Activated naive CD8-positive, alpha-beta T cell treated with anti-CD3 and anti-CD28 coated beads for 36 hours (primary cell): Measurements from ENCODE around the gene SCGB1A1. TPM values are rescaled to one million over a fixed set of nuclear protein-coding genes. Genes with fewer than 3 reads are reported as not detected.
A peak's percentile ranks its signal among the peaks of the same experiment; 100 is the strongest.

Source experiments
- DNase-seq: peaks from one replicate; pipeline ENCODE4 v3.0.0; 2021
- H3K27ac Mint-ChIP-seq: one replicate; pipeline ENCODE4 v1.8.0; 2022; ENCODE audit warnings: mild to moderate bottlenecking, moderate library complexity, mixed read lengths
- H3K27me3 Mint-ChIP-seq: one replicate; pipeline ENCODE4 v1.8.0; 2022; ENCODE audit warnings: mild to moderate bottlenecking, mixed read lengths
- H3K36me3 Mint-ChIP-seq: one replicate; pipeline ENCODE4 v1.8.0; 2021; ENCODE audit warnings: mild to moderate bottlenecking, mixed read lengths
- H3K4me1 Mint-ChIP-seq: one replicate; pipeline ENCODE4 v1.8.0; 2021; ENCODE audit warnings: mixed read lengths
- H3K4me3 Mint-ChIP-seq: one replicate; pipeline ENCODE4 v1.8.0; 2022; ENCODE audit warnings: mild to moderate bottlenecking, moderate library complexity, mixed read lengths
- H3K9me3 Mint-ChIP-seq: one replicate; pipeline ENCODE4 v1.8.0; 2022; ENCODE audit warnings: mixed read lengths
- total RNA-seq, 2 experiments: library from RNA; stranded (reverse); gene quantifications; one replicate each; pipeline ENCODE4 v1.2.3, GENCODE V29; 2021

SCGB1A1 gene
- total RNA-seq, 2 experiments from 2014 or later: not detected

GRCh38 chr11:62427630-62428233, 8.9 kb downstream of the SCGB1A1 start:
- Mint-ChIP-seq H3K36me3 (no peaks in the 10 kb centered on the region), H3K4me1 (peaks cover 40% of the 10 kb centered on the region), H3K27ac (peak overlapping the region; percentile 92), H3K4me3 (peak overlapping the region; percentile 35), H3K9me3 (no peaks in the 10 kb centered on the region), H3K27me3 (no peaks in the 10 kb centered on the region)
- peak; percentile 18 for DNase-seq

GRCh38 chr11:62428871-62429560, 10.2 kb downstream of the SCGB1A1 start:
- H3K4me1 Mint-ChIP-seq: peaks cover 50% of the 10 kb centered on the region

GRCh38 chr11:62430425-62430824, 11.6 kb downstream of the SCGB1A1 start:
- no peak for DNase-seq
- Mint-ChIP-seq H3K27me3 (no peaks in the 10 kb centered on the region), H3K4me1 (peaks cover 50% of the 10 kb centered on the region), H3K27ac (no peak overlapping the region), H3K36me3 (no peaks in the 10 kb centered on the region), H3K9me3 (no peaks in the 10 kb centered on the region), H3K4me3 (no peak overlapping the region)

More at GRCh38 chr11:62428871-62429560, 10.2 kb downstream of the SCGB1A1 start:
- Mint-ChIP-seq H3K27ac (peak overlapping the region; percentile 16), H3K4me3 (no peak overlapping the region), H3K36me3 (no peaks in the 10 kb centered on the region), H3K9me3 (no peaks in the 10 kb centered on the region), H3K27me3 (no peaks in the 10 kb centered on the region)
- DNase-seq: no peak

- H3K4me1 Mint-ChIP-seq: peaks cover 56% of the 10 kb centered on the region
- no peak overlapping the region for H3K4me3 Mint-ChIP-seq
- no peak overlapping the region for H3K27ac Mint-ChIP-seq
- H3K36me3 Mint-ChIP-seq: no peaks in the 10 kb centered on the region
- H3K27me3 Mint-ChIP-seq: no peaks in the 10 kb centered on the region
- no peak for DNase-seq
- no peaks in the 10 kb centered on the region for H3K9me3 Mint-ChIP-seq
Observed at GRCh38 chr11:62431171-62431901, 12.5 kb downstream of the SCGB1A1 start.

- H3K36me3 Mint-ChIP-seq: no peaks in the 10 kb centered on the region
- H3K27me3 Mint-ChIP-seq: no peaks in the 10 kb centered on the region
- H3K27ac Mint-ChIP-seq: no peak overlapping the region
- no peaks in the 10 kb centered on the region for H3K9me3 Mint-ChIP-seq
- no peak overlapping the region for H3K4me3 Mint-ChIP-seq
- DNase-seq: no peak
- H3K4me1 Mint-ChIP-seq: peaks cover 45% of the 10 kb centered on the region
Observed at GRCh38 chr11:62432695-62433094, 13.9 kb downstream of the SCGB1A1 start.

- Mint-ChIP-seq H3K36me3 (no peaks in the 10 kb centered on the region), H3K27me3 (no peaks in the 10 kb centered on the region), H3K9me3 (no peaks in the 10 kb centered on the region), H3K27ac (no peak overlapping the region), H3K4me3 (no peak overlapping the region), H3K4me1 (peaks cover 39% of the 10 kb centered on the region)
- no peak for DNase-seq
Observed at GRCh38 chr11:62433141-62433903, 14.5 kb downstream of the SCGB1A1 start.

GRCh38 chr11:62433904-62434276, 15.1 kb downstream of the SCGB1A1 start:
- DNase-seq: no peak
- Mint-ChIP-seq H3K4me3 (no peak overlapping the region), H3K36me3 (no peaks in the 10 kb centered on the region), H3K4me1 (peaks cover 34% of the 10 kb centered on the region), H3K9me3 (no peaks in the 10 kb centered on the region), H3K27ac (no peak overlapping the region), H3K27me3 (no peaks in the 10 kb centered on the region)

- no peaks in the 10 kb centered on the region for H3K27me3 Mint-ChIP-seq
- H3K36me3 Mint-ChIP-seq: no peaks in the 10 kb centered on the region
- H3K27ac Mint-ChIP-seq: no peak overlapping the region
- DNase-seq: no peak
- no peak overlapping the region for H3K4me3 Mint-ChIP-seq
- no peaks in the 10 kb centered on the region for H3K9me3 Mint-ChIP-seq
- H3K4me1 Mint-ChIP-seq: peaks cover 28% of the 10 kb centered on the region
Observed at GRCh38 chr11:62435846-62436660, 17.2 kb downstream of the SCGB1A1 start.

GRCh38 chr11:62437616-62438015, 18.8 kb downstream of the SCGB1A1 start:
- Mint-ChIP-seq H3K9me3 (no peaks in the 10 kb centered on the region), H3K4me3 (no peak overlapping the region), H3K36me3 (no peaks in the 10 kb centered on the region), H3K4me1 (peaks cover 23% of the 10 kb centered on the region), H3K27me3 (no peaks in the 10 kb centered on the region), H3K27ac (no peak overlapping the region)
- no peak for DNase-seq

GRCh38 chr11:62438641-62439040, 19.8 kb downstream of the SCGB1A1 start:
- H3K27me3 Mint-ChIP-seq: no peaks in the 10 kb centered on the region
- DNase-seq: no peak

GRCh38 chr11:62439785-62440602, 21.2 kb downstream of the SCGB1A1 start:
- Mint-ChIP-seq H3K4me1 (peaks cover 15% of the 10 kb centered on the region), H3K9me3 (no peaks in the 10 kb centered on the region), H3K36me3 (no peaks in the 10 kb centered on the region), H3K4me3 (no peak overlapping the region), H3K27ac (no peak overlapping the region), H3K27me3 (peaks cover 7% of the 10 kb centered on the region)
- DNase-seq: no peak

More at GRCh38 chr11:62438641-62439040, 19.8 kb downstream of the SCGB1A1 start:
- Mint-ChIP-seq H3K27ac (no peak overlapping the region), H3K4me1 (peaks cover 15% of the 10 kb centered on the region), H3K9me3 (no peaks in the 10 kb centered on the region), H3K4me3 (no peak overlapping the region), H3K36me3 (no peaks in the 10 kb centered on the region)

- Mint-ChIP-seq H3K27ac (no peak overlapping the region), H3K36me3 (no peaks in the 10 kb centered on the region), H3K9me3 (no peaks in the 10 kb centered on the region), H3K4me1 (peaks cover 9% of the 10 kb centered on the region), H3K4me3 (peak overlapping the region; percentile 70), H3K27me3 (peaks cover 27% of the 10 kb centered on the region)
- DNase-seq: no peak
Observed at GRCh38 chr11:62443390-62444235, 24.8 kb downstream of the SCGB1A1 start.

- Mint-ChIP-seq H3K27me3 (peaks cover 27% of the 10 kb centered on the region), H3K9me3 (no peaks in the 10 kb centered on the region), H3K36me3 (no peaks in the 10 kb centered on the region), H3K4me3 (peak overlapping the region; percentile 70), H3K27ac (no peak overlapping the region), H3K4me1 (peaks cover 9% of the 10 kb centered on the region)
- DNase-seq: peak; percentile 53
Observed at GRCh38 chr11:62444236-62444833, 25.5 kb downstream of the SCGB1A1 start.
